Hepatic stellate cell (primary cell): ENCODE results near the gene FAM47E.

Source experiments
- DNase-seq: peaks from one replicate; pipeline ENCODE4 v3.0.0; 2011; ENCODE audit warnings: low spot score

FAM47E gene, protein sequence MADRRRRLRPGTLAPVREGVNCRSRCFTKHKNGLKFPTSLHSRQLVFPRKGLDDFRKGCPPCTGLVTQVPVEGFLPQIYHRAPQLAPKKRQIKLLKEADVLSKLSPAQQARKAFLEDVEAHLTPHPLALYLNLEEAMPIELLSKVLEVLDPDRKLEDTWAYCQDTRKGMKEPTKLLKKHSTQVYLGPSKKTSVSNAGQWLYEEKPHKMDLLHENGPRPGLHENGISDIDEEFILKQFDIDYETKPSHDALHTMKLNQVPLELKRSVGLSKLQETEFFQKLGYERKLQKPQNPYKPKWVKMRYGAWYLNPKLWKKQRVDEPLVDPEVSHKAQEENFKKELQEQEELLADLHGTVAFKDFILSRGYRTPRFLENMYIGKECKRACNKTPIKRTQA

DNA sequence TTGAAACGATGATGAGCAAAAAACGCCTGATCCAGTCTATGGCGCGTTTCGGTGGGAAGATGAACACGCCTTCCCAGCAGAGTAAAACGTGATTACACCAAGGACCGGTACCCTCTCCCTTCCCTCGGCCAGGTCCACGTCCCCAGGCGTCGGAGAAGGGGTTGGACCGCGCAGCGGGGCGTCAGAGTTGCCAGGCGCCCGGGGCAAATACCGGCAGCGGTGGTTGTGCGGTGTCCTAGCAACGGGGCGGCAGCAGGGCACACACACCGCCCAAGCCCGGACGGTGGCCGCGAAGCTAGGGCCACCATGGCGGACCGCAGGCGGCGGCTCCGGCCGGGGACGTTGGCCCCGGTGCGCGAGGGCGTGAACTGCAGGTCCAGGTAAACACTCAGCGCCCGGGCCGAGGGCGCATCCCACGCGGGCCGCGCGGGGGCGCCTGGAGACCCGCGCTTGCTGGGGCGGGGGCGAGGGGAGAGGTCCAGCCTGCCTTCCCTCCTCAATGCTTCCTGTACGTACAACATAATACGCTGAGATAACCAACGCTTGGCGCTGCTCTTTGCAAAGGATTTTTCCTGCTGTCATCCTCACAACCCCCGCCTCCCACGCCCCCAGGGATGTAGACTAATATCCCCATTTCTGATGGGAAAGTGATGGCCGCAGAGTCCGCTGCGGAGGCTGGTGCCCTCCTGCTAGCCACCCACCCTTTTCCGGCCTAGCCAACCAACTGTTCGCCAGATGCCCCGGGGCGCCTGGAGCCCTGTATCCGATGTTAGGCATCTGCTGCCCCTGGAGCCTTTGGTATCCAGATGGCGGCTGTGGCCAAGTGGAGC lies at the start of gene FAM47E:
FAM47E (plus strand) TSS at position 281 of the 830 bp plus-strand sequence; CDS start at position 307, 26 bp downstream.
- DNase-seq = peak; percentile 32

DNA sequence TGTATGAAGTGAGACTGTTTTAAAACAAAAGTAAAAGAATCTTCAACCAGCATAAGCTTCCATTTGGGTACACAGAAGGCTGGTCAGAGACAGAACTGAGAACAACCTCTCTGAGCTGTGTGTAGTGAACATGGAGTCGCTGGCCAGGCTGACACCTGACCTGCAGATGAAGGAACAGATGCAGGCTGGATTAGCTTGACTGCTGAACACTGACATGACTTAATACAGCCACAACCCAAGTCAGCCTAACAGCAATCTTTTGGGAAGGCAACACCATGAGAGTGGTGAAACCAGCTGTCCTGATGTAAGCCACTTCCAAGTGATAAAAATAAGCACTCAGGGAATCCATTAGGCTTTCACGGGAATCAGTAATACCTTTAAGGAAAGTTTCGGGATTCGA lies 48.0 kb upstream of the FAM47E start:
- DNase-seq = no peak

DNA sequence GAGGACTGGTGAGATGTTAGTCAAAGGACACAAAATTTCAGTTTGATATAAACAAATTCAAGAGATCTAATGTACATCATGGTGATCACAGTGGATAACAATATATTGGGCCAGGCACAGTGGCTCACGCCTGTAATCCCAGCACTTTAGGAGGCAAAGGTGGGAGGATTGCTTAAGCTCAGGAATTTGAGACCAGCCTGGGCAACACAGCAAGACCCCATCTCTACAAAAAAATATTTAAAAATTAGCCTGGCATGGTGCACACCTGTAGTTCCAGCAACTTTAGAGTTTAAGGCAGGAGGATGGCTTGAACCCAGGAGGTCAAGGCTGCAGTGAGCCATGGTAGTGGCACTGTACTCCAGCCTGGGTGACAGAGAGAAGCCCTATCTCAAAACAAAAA lies 46.6 kb upstream of the FAM47E start:
- DNase-seq = no peak

DNA sequence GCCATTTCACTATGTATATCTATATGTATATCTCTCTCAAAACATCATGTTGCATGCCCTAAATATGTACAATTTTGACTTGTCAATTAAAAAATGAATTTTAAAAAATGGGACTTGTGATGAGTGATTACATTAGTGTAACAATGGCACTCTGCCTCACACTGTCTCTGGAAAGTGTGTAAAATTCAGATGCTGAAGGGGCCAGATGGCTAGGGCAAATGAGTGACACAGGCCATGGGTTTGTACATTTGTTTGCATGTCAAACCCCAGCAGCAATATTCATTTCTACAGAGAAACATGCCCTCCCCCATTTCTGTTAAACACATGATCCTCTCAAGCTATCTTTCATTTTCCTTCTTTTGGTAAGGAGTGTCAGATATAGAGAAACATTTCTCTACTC lies 46.0 kb upstream of the FAM47E start:
- no peak for DNase-seq

DNA sequence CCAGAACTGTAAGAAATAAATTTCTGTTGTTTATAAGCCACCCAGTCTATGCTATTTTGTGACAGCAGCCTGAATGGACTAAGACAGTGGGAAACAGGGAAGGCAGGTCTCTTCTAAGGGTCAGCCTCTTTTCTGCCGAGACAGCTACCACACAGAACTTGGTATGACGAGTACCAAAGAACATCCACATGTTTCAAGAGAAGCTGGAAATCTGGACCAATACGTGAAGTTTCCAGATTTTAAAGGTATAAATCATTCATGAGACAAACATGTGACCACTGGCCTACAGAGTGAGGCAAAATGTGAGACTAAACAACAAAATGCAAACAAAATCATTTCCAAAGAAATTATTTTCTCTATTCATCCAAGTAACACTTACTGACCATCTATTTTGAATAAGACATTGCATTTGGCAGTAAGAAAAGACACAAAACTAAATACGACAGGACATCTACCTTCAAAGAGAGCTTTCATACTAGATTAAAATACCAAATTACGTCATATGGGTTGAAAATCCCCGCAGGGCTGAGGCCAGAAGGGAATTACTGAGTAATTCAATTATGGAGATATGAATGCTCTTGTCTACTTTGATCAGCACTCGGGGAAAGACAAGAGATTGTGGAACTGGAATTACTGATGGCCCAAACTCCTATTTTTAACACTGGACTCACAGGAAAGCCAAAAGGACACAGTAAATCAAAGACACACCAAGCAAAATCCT lies 45.1 kb upstream of the FAM47E start:
- DNase-seq = no peak

DNA sequence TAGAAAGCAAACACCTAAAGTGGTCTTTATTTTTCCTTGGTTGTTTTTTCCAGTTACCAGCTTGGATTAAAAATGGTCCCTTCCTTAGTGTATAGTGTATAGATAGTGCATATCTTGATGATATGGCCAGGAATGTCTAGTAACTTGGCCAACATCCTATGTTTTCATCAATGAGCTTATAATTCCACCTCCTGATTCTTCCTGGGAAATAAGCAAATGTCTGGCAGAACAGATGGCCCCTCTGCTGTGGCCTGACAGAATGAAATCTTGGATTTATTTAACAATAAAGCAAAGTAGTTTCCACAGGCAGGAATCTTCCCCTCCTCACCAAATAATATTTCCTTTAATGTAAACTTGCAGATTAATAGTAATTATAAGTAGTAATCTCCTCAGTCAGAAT lies 44.0 kb upstream of the FAM47E start:
- DNase-seq = no peak

DNA sequence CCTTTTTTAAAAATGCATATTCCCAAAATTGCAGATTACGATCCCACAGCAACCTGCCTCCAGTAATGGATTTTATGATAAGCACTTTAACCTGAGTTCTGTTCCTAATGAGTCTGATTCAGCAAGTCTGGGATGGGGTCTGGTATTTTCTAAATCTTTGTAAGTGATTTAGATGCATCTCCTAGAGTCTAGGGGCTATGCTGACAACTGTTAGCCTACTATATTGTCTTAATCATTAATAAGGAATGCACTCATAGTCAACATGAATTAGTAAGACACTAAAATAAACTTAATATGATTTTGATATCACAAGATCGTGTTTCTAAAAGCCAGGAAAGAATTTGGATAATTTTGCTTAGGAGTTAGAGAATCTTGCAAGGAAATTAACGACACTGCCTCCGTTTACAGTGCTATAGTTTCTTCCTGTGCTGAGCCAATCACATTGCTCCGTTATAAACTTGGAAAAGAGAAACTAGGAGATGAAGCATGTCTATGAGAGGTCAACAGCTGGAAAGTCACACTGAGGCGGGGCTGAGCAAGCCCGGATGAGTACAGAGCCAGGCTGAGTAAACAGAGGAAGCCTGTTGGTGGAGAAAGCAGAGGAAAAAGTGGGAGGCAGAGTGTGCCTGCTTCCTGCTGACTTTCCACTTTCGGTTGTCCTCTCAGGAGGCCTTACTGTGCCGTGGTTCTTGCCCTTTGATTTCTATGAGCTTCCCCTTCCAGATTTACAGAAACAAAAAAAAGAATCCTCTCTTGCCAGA lies 43.3 kb upstream of the FAM47E start:
- peak; percentile 68 for DNase-seq

DNA sequence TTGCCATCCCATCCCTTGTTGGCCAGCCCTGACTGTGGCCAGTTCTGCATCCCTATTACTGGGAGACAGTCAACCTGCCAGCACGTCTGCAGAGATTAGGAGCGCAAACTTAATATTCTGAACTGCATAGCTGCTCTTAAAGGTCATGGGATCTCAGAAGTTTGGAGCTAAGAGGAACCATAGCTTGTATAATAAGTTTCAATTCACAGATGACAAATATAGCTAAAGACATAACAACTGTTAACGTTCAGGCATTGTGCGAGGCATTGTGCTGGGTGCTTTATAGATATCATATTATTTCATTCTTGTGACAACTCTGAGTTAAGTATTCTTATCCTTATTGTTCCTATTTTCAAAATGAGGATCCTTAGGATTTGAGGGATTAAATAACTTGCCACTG lies 41.6 kb upstream of the FAM47E start:
- no peak for DNase-seq

DNA sequence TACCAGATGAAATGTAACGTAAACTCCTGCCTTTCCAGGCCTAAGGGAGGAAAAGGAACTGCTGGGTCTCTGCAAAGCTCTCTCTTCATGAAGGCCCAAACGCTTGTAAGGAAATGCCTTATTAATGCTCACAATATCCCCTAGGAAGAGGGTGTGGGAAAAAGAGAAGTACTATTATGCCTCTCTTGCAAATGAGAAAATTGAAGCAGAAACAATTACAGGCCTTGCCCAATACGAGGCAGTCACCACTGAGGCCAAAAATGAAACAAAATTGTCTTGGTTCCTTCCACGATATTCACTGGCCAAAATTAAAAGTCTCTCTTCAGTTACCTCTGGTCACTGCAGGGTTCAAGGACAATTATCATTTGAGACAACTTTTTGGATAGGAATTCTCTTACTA lies 41.1 kb upstream of the FAM47E start:
- no peak for DNase-seq

DNA sequence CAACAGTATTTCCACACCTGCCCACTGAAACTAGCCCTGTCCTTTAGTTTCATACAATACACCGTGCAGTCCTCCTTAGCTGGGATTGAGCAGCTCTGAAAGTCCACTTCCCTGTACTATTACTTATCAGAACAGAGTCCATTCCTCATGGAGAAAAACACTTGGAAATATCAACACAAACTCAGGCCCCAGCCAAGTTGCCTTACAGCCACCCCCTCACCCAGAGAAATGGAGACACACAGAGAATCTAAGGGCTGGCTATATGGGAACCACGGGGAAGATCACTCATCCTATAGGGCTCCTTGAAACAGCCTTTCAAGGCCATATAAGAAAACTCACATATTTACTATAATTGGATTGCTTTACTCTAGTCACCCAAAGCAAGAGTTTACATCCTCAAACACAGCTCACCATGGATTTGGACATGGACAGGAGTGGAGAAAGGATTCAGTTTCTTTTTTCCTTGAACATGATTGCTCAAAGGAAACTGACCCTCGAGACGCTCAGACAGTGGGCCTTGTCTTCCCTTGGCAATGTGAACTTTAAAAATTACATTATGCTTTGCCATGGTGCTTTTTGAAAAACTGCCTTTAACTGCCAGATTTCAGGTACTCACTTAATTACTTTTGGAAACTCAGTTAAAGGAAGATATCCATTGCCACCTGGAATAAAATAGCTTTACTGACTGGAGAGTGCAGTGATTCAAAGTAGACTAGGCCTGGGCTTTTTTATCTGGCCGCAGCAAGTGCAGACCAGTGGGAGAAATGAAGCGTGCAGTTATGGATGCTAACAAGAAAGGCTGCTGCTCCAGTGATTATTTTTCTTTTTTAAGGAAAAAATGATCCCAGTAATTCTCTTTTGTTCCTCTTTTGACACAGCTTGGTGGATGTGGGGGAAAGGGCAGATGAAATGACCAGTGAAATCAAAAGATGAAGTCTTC lies 39.5 kb upstream of the FAM47E start:
- no peak for DNase-seq

DNA sequence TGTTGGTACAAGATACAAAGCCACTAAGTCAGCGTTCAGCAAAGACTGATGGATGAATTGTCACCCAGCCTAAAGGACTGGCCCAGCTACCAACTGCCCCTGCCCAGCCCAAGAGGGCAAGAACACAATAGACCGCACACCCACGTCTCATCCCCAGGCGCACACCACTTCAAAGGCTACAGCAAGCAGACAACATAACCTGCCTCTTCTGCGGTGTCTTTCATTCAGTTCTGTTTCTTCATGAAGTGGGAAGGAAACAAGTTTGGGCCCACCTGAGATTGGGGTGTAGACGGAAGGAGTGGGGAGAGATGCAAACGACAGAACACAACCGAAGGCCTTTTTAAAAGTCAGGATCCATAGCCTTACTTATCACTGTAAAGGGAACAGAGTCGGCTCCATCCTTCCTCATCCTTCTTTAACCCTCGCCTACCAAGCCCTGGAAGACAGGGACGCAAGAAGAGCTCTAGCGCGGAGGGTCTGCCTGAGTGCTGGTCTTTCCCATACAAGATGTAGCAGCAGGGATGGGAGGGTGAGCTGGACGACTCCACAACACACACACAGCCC lies 38.6 kb upstream of the FAM47E start:
- DNase-seq = no peak

DNA sequence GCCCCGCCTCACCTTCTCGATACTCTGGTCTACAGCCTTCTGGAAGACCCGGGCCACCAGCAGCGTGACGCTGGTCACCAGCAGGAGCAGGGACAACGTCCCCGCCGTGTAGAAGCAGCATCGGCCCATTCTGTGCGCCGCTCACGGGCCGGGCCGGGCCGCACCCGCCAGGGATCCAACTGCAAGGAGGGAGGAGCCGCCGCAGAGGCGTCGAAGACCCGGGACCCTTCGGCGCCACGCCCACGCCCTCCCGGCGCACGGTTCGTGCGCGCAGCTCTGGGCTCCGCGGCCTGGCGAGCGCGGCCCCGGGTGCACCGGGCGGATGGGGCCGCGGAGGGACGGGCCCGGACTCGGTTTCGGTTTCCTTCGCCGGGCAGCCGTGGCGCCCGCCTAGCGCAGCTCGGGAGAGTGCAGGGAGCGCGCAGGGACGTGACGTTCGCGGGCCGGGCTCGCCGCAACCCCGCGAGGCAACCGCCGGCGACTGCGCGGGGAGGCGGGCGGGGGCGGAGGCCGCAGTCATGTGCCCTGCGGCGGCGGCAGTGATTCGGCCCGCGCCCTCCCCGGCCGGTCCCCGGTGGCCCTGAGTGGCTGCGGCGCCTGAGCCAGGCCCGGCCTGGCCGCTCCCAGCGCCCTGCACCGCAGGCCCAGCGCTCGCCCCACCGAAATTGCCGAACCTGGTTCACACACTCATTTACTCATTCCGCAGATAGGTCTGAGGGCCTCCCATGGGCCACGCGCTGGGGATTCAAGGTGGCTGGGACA lies 37.9 kb upstream of the FAM47E start, which contains the start of gene SCARB2:
SCARB2 (minus strand) TSS at position 410 of the 762 bp plus-strand sequence; CDS start at position 129, 281 bp downstream.
- peak; percentile 87 for DNase-seq

DNA sequence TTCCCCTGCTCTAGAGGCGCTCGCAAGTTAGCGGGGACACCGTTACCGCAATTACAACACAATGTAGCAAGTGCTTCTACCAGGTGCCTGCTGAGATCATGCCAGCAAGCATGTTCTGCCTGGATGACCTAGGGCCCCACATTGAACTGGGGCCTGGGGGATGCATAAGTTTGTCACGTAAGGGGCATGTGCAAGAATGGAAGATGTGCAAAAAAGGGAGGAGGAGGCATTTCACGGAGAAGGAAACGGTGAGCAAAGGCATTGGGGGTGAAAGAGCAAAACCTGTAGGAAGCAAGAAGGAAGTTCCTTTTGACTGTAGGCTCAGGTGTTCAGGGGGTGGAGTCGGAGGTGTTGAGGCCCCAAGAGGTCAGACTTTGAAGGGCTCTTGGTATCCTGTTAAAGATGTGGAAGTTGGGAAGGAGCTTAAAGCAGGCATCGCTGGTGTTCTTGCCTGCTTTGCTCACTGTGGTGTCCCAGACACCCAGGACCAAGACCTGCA lies 37.3 kb upstream of the FAM47E start:
- DNase-seq = no peak

DNA sequence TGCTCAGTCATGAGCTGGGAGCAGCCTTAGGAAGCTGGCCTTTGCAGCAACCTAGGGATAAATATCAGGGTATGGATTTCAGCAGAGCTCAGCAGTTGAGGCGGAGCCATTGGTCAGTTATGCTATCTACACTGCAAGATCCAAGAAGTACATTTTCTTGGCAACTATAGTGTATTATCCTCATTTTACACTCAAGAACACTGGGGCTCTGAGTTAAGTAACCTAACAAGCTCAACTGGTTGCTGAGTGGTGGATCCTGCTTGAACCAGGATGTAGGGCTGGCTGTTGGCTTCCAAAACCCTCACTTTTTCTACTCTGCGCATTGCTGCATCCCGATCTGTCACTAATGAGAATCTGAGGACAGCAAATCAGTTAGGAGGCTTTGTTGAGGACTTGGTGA lies 36.4 kb upstream of the FAM47E start:
- DNase-seq = no peak

DNA sequence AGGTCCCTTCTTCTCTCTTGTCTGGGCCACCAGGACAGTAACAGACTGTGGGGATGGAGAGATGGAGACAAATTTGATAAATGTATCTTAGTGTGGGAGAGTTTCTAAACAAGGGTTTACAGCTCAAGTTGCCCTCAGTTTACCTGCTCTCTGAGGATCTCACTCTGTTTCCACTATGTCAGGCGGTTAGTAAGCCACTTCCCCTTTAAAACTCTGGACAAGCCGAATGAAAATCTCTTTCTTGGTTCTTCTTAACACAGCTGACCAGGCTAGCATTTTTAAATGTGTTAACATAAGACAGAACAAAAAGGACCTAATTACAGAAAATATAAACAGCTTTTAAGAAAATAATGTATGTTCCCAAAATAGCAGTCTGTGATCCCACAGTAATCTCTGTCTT lies 35.0 kb upstream of the FAM47E start:
- no peak for DNase-seq

DNA sequence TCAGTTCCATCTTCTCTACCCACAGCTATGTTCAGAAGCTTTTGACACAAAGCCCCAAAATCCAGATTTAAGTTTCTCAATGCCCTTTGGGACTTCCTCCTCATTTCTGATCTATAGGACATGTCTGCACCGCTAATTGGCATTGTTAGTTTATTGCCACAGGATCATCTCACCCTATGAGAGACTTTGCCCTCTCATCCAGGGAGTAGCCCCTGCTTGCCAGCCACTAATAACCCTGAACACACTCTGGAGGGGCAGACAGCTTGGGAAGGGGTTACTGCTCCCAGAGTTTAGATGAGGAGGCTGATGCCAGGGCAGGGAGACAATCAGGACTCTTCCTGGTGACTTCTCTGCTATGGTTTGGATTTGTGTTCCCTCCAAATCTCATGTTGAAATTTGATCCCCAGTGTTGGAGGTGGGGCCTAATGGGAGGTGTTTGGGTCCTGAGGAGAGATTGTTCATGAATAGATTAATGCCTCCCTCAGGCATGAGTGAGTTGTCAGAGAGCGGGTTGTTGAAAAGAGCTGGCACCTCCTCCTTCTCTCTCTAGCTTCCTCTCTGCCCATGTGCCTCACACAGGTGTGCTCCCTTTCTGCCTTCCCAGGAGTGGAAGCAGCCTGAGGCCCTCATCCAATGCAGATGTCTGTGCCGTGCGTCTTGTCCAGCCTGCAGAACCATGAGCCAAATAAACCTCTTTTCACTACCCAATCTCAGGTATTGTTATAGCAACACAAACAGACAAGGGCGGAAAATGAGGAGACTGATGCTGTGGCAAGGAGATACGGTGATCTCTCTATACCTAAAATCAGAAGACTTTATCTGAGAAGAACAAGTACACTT lies 34.3 kb upstream of the FAM47E start:
- DNase-seq = no peak

DNA sequence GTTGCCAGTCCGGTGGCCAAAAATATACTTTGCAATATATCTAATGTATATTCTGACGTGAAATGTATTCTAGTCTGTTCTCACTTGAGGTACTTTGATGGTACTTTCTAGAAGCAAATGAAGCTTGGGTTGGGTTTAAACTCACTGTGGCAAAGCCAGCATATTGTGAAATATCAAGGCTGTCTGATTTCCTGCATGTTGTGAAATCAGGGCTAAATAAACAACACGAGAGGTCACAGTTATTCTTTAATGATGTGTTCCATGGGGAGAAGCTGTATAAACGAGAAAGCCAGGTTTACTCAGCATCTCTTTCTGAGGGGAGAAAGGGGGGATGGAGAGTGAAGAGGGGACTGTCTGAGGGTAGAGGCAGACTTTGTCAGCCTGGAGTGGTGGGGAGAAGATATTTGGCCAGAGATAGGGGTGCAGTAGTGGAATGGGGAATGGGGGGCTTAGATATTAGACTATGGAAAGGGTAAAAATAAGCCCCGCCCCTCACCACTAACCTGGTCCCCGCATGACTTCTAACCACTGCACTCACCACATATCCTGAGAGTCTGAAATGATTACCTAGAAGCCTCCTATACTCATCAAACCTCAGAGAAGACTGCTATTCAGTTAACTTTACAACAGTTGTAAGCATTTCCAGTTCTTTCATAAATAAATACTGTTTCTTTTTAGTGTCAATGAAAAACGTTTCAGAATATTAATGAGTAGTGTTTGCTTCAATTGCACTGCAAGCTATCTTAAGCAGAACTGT lies 32.0 kb upstream of the FAM47E start:
- DNase-seq = peak; percentile 22

DNA sequence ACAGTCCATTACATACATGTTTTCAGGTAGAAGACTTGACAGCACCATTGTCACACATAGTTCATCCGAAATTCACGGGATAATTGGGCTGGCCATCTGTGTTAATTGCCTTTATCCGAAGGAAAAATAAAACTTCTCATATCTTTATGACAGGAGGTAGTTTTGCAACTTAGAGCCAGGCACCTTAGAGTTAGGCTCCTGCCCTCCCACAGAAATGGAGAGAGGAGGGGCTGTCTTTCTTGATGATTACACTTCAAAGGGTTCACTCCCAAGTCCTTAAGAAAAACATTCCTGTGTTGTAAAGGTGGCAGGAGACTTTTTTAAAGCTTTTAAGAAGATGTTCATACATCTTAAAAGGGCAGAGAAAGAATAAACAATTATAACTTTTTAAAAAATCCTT lies 27.4 kb upstream of the FAM47E start:
- DNase-seq = no peak
